Gastrocnemius medialis (tissue), 4 donors: ENCODE results near the gene XPO6. TPM values are rescaled to one million over a fixed set of nuclear protein-coding genes. Genes with fewer than 3 reads are reported as not detected.

ENCODE experiments used
- ATAC-seq, 2 donors: fragments of 150-250 bp; one replicate each; pipeline ENCODE4 v1.9.1; 2016
- DNase-seq, 2 donors: peaks; one replicate each; pipeline ENCODE4 v3.0.0-alpha.2; 2019
- H3K27ac ChIP-seq, 4 donors: fragments of 200-600 bp; sonication (generic); 1 replicate in 1 of 4; 2 replicates in 3 of 4; pipeline ENCODE4 v1.5.1; 2016 to 2018; ENCODE audit warnings: mild to moderate bottlenecking in 2 of 4, moderate library complexity in 1 of 4
- H3K27me3 ChIP-seq, 3 donors: fragments of 200-600 bp; sonication (generic) in 2 of 3; 1 replicate in 1 of 3; 2 replicates in 2 of 3; pipeline versions ENCODE4 v1.5.1 to v1.6.0; 2016 to 2019; ENCODE audit warnings: mild to moderate bottlenecking in 1 of 3, moderate library complexity in 1 of 3
- H3K36me3 ChIP-seq, 2 donors: fragments of 200-600 bp; sonication (generic) in 1 of 2; one replicate each; pipeline ENCODE4 v1.5.1; 2017 to 2018
- H3K4me1 ChIP-seq, 2 donors: fragments of 200-600 bp; sonication (generic) in 1 of 2; one replicate each; pipeline ENCODE4 v1.5.1; 2016 to 2017; ENCODE audit warnings: mild to moderate bottlenecking in 2 of 2
- H3K4me3 ChIP-seq, 4 donors: fragments of 200-600 bp; sonication (generic) in 3 of 4; 1 replicate in 1 of 4; 2 replicates in 3 of 4; pipeline ENCODE4 v1.5.1; 2016 to 2019; ENCODE audit warnings: mild to moderate bottlenecking in 2 of 4
- H3K9me3 ChIP-seq, 3 donors: fragments of 200-600 bp; sonication (generic) in 2 of 3; 1 replicate in 1 of 3; 2 replicates in 2 of 3; pipeline ENCODE4 v1.5.1; 2016 to 2019
- CTCF ChIP-seq, 5 experiments: fragments of 450-650 bp in 3 of 5; fragments of 200-600 bp in 2 of 5; sonication (generic) in 2 of 5; IDR thresholded peaks in 4 of 5; conservative IDR thresholded peaks in 1 of 5; 1 replicate in 4 of 5; 2 replicates in 1 of 5; pipeline ENCODE4 v1.5.1; 2016 to 2019; ENCODE audit warnings: antibody characterized with exemption in 5 of 5, mild to moderate bottlenecking in 3 of 5, moderate library complexity in 3 of 5
- POLR2A ChIP-seq, 2 donors: fragments of 450-650 bp; IDR thresholded peaks; one replicate each; pipeline ENCODE4 v1.6.1; 2017; ENCODE audit warnings: antibody characterized with exemption in 2 of 2, mild to moderate bottlenecking in 2 of 2, moderate library complexity in 2 of 2
- in situ Hi-C, 4 donors: fragments of 200-750 bp; cut with MboI; loops; one replicate each; pipeline versions ENCODE4 v1.15.0 to v1.8.0; 2017; ENCODE audit warnings: low sequenced_read_pairs in 4 of 4
- intact Hi-C: fragments of 100-400 bp; cut with DNase I; formaldehyde crosslinking; loops from one replicate; pipeline ENCODE4 v1.15.1; 2023; ENCODE audit warnings: low total_unique reads
- total RNA-seq, 4 donors: library from RNA; depleted of rRNA; stranded (reverse); fragments of >200 nt; gene quantifications; one replicate each; pipeline versions ENCODE4 v1.1.0 to v1.2.3, GENCODE V29; 2016

The XPO6 gene
- total RNA-seq: 10 to 100 TPM; 20.9 to 40.1 (median 29.6) TPM

- DNase-seq (peak; percentile 94), ATAC-seq (peak; percentile 90 to 91)
- in situ Hi-C loops (no loop called here), intact Hi-C loops (loop anchor here (1.0 to 10.0 kb wide), 3 partner anchors 46 to 343 kb away; partner anchors contain the start of genes SBK1 and SGF29)
- TF ChIP-seq CTCF (IDR thresholded peaks at IDR 0.05 in 4 of 5, conservative IDR thresholded peaks at IDR 0.05 in 1 of 5) (no peak), POLR2A (IDR thresholded peaks at IDR 0.05) (peak; percentile 82 to 88)
- Histone ChIP-seq H3K27ac (peak within 1 kb of the TSS; percentile 87 to 90 (median 89)), H3K4me1 (peaks cover 15 to 19% of the 10 kb centered on the region in 2 donors), H3K27me3 (no peaks in the 10 kb centered on the region), H3K9me3 (no peaks in the 10 kb centered on the region), H3K4me3 (peak within 1 kb of the TSS; percentile 65 to 85 (median 76)), H3K36me3 (peaks cover 0 to 10% of the 10 kb centered on the region in 2 donors)
These were observed at the start of gene XPO6 for GRCh38 chr16:28211758-28212531. TSS of gene XPO6 (minus strand) at chr16:28211965. CDS start at chr16:28211368, 597 bp downstream.

- intact Hi-C loops: loop anchor here (2.0 kb wide), 1 partner anchor 33 kb away; the partner anchor contains the start of gene SBK1
- Histone ChIP-seq H3K27ac (peak overlapping the region; percentile 93 to 98 (median 96)), H3K4me1 (peaks cover 44 to 50% of the 10 kb centered on the region in 2 donors), H3K4me3 (peak overlapping the region in 3 of 4 donors; percentile 13 to 68 (median 61)), H3K9me3 (no peaks in the 10 kb centered on the region), H3K36me3 (no peaks in the 10 kb centered on the region), H3K27me3 (no peaks in the 10 kb centered on the region)
- TF ChIP-seq CTCF (IDR thresholded peaks at IDR 0.05 in 4 of 5, conservative IDR thresholded peaks at IDR 0.05 in 1 of 5) (no peak), POLR2A (IDR thresholded peaks at IDR 0.05) (no peak)
- DNase-seq (peak; percentile 24 to 81), ATAC-seq (peak in 1 of 2 donors; percentile 20)
- in situ Hi-C loops: no loop called here
These were observed 48.4 kb upstream of the XPO6 start for GRCh38 chr16:28260193-28260592.

- Histone ChIP-seq H3K36me3 (no peaks in the 10 kb centered on the region), H3K4me1 (peaks cover 44 to 50% of the 10 kb centered on the region in 2 donors), H3K9me3 (no peaks in the 10 kb centered on the region), H3K27ac (peak overlapping the region; percentile 93 to 98 (median 96)), H3K27me3 (no peaks in the 10 kb centered on the region), H3K4me3 (peak overlapping the region; percentile 58 to 68 (median 61))
- intact Hi-C loops: loop anchor here (2.0 kb wide), 1 partner anchor 33 kb away; the partner anchor contains the start of gene SBK1
- in situ Hi-C loops: no loop called here
- TF ChIP-seq POLR2A (IDR thresholded peaks at IDR 0.05) (no peak), CTCF (IDR thresholded peaks at IDR 0.05 in 4 of 5, conservative IDR thresholded peaks at IDR 0.05 in 1 of 5) (no peak)
- DNase-seq (no peak), ATAC-seq (no peak)
These were observed 48.0 kb upstream of the XPO6 start for GRCh38 chr16:28259781-28260150.

- in situ Hi-C loops: no loop called here
- DNase-seq: peak in 1 of 2 donors; percentile 55
- ATAC-seq: peak; percentile 20 to 21
These were observed 47.5 kb upstream of the XPO6 start for GRCh38 chr16:28259091-28259780.

More at GRCh38 chr16:28259091-28259780, 47.5 kb upstream of the XPO6 start:
- intact Hi-C loops: no loop called here
- H3K27me3 ChIP-seq: no peaks in the 10 kb centered on the region
- H3K36me3 ChIP-seq: no peaks in the 10 kb centered on the region
- H3K27ac ChIP-seq: peak overlapping the region; percentile 93 to 98 (median 96)
- H3K9me3 ChIP-seq: no peaks in the 10 kb centered on the region
- H3K4me1 ChIP-seq: peaks cover 41 to 49% of the 10 kb centered on the region in 2 donors
- no peak for TF ChIP-seq CTCF (IDR thresholded peaks at IDR 0.05 in 4 of 5, conservative IDR thresholded peaks at IDR 0.05 in 1 of 5)
- no peak for TF ChIP-seq POLR2A (IDR thresholded peaks at IDR 0.05)
- peak overlapping the region; percentile 58 to 68 (median 61) for H3K4me3 ChIP-seq
